Cardiac fibroblast (primary cell): Measurements from ENCODE around the gene EFNA4.

Source experiments
- DNase-seq, 2 donors: peaks; one replicate each; pipeline versions ENCODE4 v3.0.0 to v3.0.0-alpha.2; 2010; ENCODE audit warnings: low read depth in 2 of 2
- H3K4me3 ChIP-seq, 2 donors: replicated peaks in 1 of 2; 1 replicate in 1 of 2; 2 replicates in 1 of 2; pipeline ENCODE4 v1.5.1; 2011; ENCODE audit warnings: low read depth in 2 of 2, low read length in 2 of 2, mild to moderate bottlenecking in 2 of 2, moderate library complexity in 1 of 2
- TF ChIP-seq, protein P1 (sequence below): IDR thresholded peaks from one replicate; pipeline ENCODE4 v1.5.1; 2011; ENCODE audit warnings: low read depth, mild to moderate bottlenecking, low read length, inconsistent platforms

Gene EFNA4

DNA sequence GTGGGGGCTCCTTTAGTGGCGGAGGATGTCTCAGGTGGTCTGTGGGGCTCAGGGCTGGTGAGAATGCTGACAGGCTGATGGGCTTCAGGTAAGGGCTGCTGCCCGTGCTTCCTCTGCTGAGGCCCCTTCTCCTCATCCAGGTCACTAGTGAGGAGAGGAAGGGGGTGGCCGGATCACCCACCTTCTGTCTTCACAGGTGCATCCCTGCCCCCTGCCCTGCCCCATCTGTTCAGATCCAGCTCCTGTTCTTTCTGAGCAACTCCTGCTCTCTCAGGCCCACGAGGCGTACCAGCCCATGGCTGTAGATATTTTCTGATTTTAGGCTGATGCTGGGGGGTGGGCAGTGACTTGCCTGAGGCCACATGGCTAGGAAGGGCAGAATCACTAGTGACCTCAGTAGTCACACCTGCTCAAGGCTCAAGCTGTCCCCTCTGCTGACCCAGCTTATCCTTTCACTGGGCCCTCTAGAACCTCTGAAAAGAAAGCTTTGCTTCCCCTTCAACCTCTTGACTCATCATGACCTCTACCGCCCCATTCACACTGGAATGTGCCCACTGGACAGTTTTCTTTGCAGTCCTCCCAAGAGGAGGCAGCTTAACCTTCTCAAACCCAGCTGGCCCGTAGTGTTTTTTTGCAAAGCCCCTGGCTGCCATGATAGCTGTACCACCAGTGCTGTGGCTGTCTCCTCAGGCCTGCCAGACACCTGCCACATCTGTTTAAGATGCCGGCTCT is 44.8 kb upstream of the EFNA4 start:
- TF ChIP-seq, protein P1, sequence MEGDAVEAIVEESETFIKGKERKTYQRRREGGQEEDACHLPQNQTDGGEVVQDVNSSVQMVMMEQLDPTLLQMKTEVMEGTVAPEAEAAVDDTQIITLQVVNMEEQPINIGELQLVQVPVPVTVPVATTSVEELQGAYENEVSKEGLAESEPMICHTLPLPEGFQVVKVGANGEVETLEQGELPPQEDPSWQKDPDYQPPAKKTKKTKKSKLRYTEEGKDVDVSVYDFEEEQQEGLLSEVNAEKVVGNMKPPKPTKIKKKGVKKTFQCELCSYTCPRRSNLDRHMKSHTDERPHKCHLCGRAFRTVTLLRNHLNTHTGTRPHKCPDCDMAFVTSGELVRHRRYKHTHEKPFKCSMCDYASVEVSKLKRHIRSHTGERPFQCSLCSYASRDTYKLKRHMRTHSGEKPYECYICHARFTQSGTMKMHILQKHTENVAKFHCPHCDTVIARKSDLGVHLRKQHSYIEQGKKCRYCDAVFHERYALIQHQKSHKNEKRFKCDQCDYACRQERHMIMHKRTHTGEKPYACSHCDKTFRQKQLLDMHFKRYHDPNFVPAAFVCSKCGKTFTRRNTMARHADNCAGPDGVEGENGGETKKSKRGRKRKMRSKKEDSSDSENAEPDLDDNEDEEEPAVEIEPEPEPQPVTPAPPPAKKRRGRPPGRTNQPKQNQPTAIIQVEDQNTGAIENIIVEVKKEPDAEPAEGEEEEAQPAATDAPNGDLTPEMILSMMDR: no peak
- DNase-seq: no peak
- no peak overlapping the region for H3K4me3 ChIP-seq

DNA sequence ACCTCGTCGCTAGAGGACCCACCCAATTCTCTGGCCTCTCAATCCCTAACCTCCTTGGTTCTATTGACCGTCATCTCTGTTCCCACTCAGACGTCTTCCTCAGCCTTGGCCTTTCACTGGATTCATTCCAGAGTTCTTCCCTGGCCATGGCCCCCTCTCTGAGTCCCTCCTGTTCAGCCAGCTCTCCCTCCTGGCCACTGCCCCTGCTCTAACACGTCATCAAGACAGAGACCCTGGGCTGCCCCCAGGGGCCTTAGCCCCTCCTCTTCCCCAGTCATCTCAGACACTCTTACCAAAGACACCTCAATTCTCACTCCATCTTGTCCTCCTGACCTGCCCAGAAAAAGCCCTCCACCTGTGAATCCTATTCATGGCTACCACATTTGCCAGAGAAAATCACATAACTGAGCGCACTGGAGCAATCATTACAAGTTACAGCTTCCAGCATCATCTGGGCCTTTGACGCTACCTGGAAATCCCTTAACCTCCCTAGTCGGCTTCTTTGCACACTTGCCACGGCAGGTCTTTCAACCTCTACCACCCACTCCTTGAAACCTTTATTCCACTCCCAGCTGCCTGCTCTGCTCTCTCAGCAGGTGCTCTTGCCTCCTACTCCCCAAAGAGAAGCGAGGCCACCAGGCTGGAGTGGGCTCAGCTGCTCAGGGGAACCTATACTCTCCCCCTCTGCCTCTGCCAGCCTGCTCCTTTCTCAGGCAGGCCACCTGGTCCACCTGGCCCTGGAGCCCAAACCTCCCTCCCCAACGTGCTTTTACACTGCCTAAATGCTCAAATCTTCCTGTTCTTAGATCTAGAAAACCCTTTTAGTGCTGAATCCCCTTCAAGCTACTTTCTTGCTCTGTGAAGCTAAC is 43.9 kb upstream of the EFNA4 start:
- no peak for DNase-seq
- TF ChIP-seq, protein P1: no peak
- H3K4me3 ChIP-seq: no peak overlapping the region

DNA sequence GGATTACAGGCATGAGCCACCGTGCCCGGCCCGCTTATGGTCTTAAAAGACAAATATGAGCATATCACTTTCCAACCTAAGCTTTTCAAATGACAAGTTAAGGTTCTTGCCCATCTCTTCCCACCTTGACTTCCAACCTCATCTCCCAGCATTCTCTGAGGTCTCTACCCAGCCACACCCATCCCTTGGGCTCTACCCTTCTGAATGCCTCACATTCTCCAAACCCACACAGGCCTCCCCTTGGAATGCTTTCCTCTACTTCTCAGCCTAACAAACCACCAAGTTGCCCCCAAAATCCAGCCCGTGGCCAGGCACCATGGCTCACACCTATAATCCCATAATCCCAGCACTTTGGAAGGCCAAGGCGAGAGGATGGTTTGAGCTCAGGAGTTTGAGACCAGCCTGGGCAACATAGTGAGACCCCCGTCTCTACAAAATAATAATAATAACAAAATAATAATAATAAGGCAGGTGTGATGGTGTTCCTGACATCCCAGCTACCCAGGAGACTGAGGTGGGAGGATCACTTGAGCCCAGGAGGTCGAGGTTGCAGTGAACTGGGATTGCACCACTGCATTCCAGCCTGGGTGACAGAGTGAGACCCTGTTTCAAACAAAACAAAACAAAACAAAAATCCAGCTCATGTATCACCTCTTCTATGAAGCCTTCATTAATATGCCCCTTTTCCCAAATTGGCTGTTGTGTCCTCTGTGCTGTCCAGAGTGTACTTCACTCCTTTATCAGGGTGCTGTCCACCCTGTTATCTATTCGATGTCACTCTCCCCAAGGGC is 41.2 kb upstream of the EFNA4 start:
- TF ChIP-seq, protein P1: no peak
- DNase-seq: no peak
- no peak overlapping the region for H3K4me3 ChIP-seq

DNA sequence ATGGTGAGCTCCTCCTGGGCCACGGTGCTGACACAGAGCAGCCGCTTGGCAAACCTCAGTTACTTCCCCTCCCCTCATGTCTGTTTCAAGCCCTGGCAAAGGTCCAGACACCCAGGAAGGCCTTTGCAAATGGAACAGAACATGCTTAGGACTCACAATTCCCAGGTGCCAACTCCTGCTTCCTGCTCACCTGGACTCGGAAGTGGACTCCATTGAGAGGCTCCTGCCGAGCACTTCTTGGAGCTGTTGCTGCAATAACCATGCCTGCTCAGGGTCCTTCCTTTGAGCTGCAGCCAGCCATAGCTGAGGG is 40.7 kb upstream of the EFNA4 start:
- H3K4me3 ChIP-seq: no peak overlapping the region
- no peak for DNase-seq
- TF ChIP-seq, protein P1: no peak

DNA sequence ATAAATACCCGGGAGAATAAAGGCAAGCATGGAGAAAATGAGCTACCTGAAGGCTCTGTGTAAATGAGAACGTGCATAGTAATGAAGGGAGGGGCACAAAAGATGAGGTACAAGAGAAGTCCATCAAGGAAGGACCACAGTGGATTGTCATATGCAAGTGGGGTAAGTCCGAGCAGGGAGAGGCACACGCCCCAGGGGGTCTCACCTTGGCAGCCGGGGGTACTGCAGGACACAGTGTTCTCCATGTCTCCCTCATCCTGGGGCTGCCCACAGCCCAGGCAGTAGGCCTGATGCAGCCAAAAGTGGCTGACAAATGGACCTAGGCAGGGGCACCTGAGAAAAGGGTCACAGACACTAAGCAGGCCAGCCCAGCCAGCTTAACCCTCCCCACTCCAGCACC is 39.9 kb upstream of the EFNA4 start:
- no peak for DNase-seq
- TF ChIP-seq, protein P1: no peak

DNA sequence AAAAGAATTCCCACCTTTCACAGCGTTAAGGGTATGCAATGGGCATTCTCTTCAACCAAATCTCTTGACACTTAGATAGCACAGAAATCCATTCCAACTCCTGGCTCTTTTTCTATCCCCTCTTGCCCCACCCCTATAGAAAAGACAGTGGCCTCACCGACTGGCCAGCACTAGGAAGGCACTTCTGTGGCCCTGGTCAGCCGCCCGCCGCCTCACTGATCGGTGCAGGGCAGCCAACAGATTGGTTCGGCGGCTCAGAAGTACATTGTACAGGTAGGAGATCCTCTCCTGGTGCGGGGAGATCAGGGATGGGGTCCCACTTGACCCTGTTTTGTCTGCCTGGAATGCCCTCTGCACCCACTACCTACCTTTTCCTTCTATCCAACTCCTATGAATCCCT is 39.2 kb upstream of the EFNA4 start:
- DNase-seq: no peak
- no peak overlapping the region for H3K4me3 ChIP-seq
- TF ChIP-seq, protein P1: no peak

More for the DNA sequence above, 39.9 kb upstream of the EFNA4 start:
- no peak overlapping the region for H3K4me3 ChIP-seq
